Right cardiac atrium (tissue), 5 donors: ENCODE data around the gene USP3. TPM values are rescaled to one million over a fixed set of nuclear protein-coding genes. Genes with fewer than 3 reads are reported as not detected.
A peak's percentile ranks its signal among the peaks of the same experiment; 100 is the strongest.

Experiments
- ATAC-seq, 2 donors: fragments of 200-7000 bp; cut with Tn5 transposase; one replicate each; pipeline versions ENCODE4 v1.8.0 to v1.9.1; 2020; ENCODE audit warnings: moderate library complexity in 2 of 2, mild to moderate bottlenecking in 1 of 2
- DNase-seq, 3 donors: peaks; one replicate each; pipeline ENCODE4 v3.0.0-alpha.2; 2020
- H3K27ac ChIP-seq: one replicate; pipeline ENCODE4 v1.5.1; 2013; ENCODE audit warnings: mild to moderate bottlenecking, low read length, control low read depth, moderate library complexity
- H3K27me3 ChIP-seq: one replicate; pipeline ENCODE4 v1.6.1; 2013; ENCODE audit not compliant: control insufficient read depth, insufficient read depth
- H3K4me1 ChIP-seq: one replicate; pipeline ENCODE4 v1.6.1; 2013; ENCODE audit warnings: low read length; ENCODE audit not compliant: control insufficient read depth, insufficient read depth
- H3K4me3 ChIP-seq: one replicate; pipeline ENCODE4 v1.5.1; 2013; ENCODE audit warnings: low read length, control low read depth
- H3K9me3 ChIP-seq: one replicate; pipeline ENCODE4 v1.6.1; 2013; ENCODE audit warnings: low read length; ENCODE audit not compliant: control insufficient read depth
- WGBS: extraction: QIAGEN DNeasy Blood & Tissue Kit; methylation state at CpG from one replicate; pipeline ENCODE4 v1.1.7; 2013; 5-methylcytosine and 5-hydroxymethylcytosine counted together
- intact Hi-C, 4 donors: fragments of 100-400 bp; cut with DNase I; formaldehyde crosslinking; loops; one replicate each; pipeline versions ENCODE4 v1.11.0 to v1.14.0; 2022 to 2023
- polyA plus RNA-seq: library from polyadenylated mRNA; stranded (reverse); fragments of 200-250 nt; gene quantifications from one replicate; pipeline ENCODE4 v1.2.3, GENCODE V29; 2013
- total RNA-seq, 4 donors: library from RNA; stranded (reverse); fragmentation: NEBNext Ultra II Directional; extraction: Animal tissue kit (Norgen Biotek cat#: 25700); gene quantifications; one replicate each; pipeline ENCODE4 v1.2.1, GENCODE V29; 2021
- donor health status: healthy with polysubstance abuse.
- donor health status: DM: no; HTN: yes; CAD: no.
- donor health status: DM: no; HTN: no; CAD: no.
- donor health status: DM: no; HTN: yes; CAD: no; lungs with severe emphysema.
- donor health status: DM: yes; HTN: yes; CAD: no.

Gene USP3
- total and polyA plus RNA-seq, 5 donors: 7.8 to 26.0 (median 21.0) TPM

- no peaks in the 10 kb centered on the region for H3K27me3 ChIP-seq
- H3K9me3 ChIP-seq: no peaks in the 10 kb centered on the region
- H3K27ac ChIP-seq: no peak overlapping the region
- DNase-seq (no peak), ATAC-seq (no peak)
- no peak overlapping the region for H3K4me3 ChIP-seq
- intact Hi-C loops: loop anchor here in 2 of 4 donors (5.0 to 10.0 kb wide), 2 partner anchors 36 to 88 kb away; partner anchors contain the start of gene FBXL22 (in 1 of the 2)
- WGBS: 81% methylated on average over 8 of the region's 8 CpGs
- H3K4me1 ChIP-seq: peaks cover 6% of the 10 kb centered on the region
Observed at GRCh38 chr15:63506537-63507035, 2.2 kb downstream of the USP3 start.

DNA sequence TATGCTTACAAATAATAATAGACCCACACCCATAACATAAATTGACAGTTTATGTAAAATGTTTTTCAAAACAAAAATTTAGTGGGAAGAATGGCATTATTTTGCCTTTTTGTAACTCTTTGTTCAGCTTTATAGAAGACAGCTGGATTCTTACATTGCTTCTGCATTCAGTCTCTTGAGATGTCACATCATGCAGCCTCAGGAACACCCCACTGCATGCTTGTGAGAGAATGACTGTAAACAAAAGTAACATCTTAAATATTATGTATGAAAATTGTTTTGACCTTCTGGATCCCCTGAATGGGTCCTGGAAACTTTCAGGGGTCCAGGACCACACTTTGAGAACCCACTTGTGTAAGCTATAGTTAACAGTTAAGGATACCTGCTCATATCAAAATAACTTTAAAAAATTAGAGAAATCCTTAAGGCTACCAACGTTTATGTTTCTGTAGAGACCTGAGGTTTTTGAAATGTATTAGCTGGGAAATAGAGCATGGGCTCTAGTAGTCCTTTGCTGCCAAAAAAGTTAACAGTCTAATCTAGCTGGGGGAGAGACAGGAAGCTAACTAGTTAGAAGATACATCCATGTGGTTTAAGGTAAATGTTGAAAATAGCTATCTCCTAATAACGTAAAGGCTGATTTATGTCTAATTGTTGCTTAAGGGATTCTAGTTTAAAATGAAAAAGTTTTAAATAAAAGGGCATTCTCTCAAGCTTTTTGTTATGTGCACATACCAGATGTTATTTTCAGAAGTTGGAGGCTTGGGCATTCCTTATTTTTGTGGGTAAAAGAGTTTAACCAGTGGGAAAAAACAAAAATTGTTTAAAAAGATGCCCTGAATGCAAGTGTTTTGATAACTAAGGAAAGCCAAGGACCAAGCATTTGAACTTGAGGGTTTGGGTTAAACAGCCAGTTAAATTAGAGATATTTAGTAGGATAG lies 3.8 kb downstream of the USP3 start:
- 34% methylated on average over 2 of the region's 2 CpGs for WGBS
- intact Hi-C loops: loop anchor here in 2 of 4 donors (5.0 to 10.0 kb wide), 2 partner anchors 34 to 87 kb away; partner anchors contain the start of gene FBXL22 (in 1 of the 2)
- H3K4me3 ChIP-seq: no peak overlapping the region
- no peak overlapping the region for H3K27ac ChIP-seq
- DNase-seq: no peak
- no peak for ATAC-seq
- H3K27me3 ChIP-seq: no peaks in the 10 kb centered on the region
- no peaks in the 10 kb centered on the region for H3K4me1 ChIP-seq
- H3K9me3 ChIP-seq: no peaks in the 10 kb centered on the region

- Histone ChIP-seq H3K4me1 (no peaks in the 10 kb centered on the region), H3K27me3 (no peaks in the 10 kb centered on the region), H3K27ac (no peak overlapping the region), H3K4me3 (no peak overlapping the region), H3K9me3 (no peaks in the 10 kb centered on the region)
- no peak for ATAC-seq
- no peak for DNase-seq
- intact Hi-C loops: loop anchor here in 2 of 4 donors (5.0 to 10.0 kb wide), 2 partner anchors 33 to 85 kb away; partner anchors contain the start of gene FBXL22 (in 1 of the 2)
- 69% methylated on average over 6 of the region's 6 CpGs for WGBS
Observed at GRCh38 chr15:63509056-63509954, 4.9 kb downstream of the USP3 start.

GRCh38 chr15:63509955-63510940 lies 5.9 kb downstream of the USP3 start:
- Histone ChIP-seq H3K27ac (no peak overlapping the region), H3K9me3 (no peaks in the 10 kb centered on the region), H3K27me3 (no peaks in the 10 kb centered on the region), H3K4me1 (no peaks in the 10 kb centered on the region), H3K4me3 (no peak overlapping the region)
- DNase-seq (no peak), ATAC-seq (no peak)
- 51% methylated on average over 5 of the region's 5 CpGs for WGBS
- intact Hi-C loops: loop anchor here in 2 of 4 donors (5.0 to 10.0 kb wide), 2 partner anchors 32 to 85 kb away; partner anchors contain the start of gene FBXL22 (in 1 of the 2)

DNA sequence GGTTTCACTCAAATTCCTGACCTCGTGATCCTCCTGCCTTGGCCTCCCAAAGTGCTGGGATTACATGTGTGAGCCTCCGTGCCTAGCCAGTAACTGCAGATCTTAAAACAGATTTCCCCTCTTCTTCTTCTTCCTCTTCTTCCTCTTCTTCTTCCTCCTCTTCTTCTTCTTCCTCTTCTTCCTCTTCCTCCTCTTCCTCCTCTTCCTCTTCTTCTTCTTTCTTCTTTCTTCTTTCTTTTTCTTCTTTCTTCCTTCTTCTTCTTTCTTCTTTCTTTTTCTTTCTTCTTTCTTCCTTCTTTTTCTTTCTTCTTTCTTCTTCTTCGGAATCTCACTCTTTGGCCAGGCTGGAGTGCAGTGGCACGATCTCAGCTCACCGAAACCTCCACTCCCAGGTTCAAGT lies 7.8 kb downstream of the USP3 start:
- H3K27ac ChIP-seq: no peak overlapping the region
- no peaks in the 10 kb centered on the region for H3K9me3 ChIP-seq
- no peak for ATAC-seq
- 85% methylated on average over 5 of the region's 5 CpGs for WGBS
- no peaks in the 10 kb centered on the region for H3K27me3 ChIP-seq
- intact Hi-C loops: no loop called here
- no peak overlapping the region for H3K4me3 ChIP-seq
- DNase-seq: no peak
- no peaks in the 10 kb centered on the region for H3K4me1 ChIP-seq

DNA sequence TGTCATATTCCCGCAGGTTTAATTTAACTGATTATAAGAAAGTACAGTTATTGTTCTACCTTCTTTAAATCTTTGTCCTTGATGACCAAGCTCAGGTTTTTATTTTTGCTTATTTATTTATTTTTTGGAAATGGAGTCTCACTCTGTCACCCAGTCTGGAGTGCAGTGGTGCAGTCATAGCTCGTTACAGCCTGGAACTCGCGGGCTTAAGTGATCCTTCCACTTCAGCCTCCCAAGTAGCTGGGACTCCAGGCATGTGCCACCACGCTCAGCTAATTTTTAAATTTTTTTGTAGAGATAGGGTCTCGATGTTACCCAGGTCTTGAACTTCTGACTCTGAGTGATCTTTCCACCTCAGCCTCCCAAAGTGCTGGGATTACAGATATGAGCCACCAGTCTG lies 8.9 kb downstream of the USP3 start:
- 97% methylated on average over 6 of the region's 6 CpGs for WGBS
- Histone ChIP-seq H3K27me3 (no peaks in the 10 kb centered on the region), H3K4me1 (peaks cover 3% of the 10 kb centered on the region), H3K4me3 (no peak overlapping the region), H3K9me3 (no peaks in the 10 kb centered on the region), H3K27ac (no peak overlapping the region)
- DNase-seq: no peak
- intact Hi-C loops: no loop called here
- no peak for ATAC-seq

DNA sequence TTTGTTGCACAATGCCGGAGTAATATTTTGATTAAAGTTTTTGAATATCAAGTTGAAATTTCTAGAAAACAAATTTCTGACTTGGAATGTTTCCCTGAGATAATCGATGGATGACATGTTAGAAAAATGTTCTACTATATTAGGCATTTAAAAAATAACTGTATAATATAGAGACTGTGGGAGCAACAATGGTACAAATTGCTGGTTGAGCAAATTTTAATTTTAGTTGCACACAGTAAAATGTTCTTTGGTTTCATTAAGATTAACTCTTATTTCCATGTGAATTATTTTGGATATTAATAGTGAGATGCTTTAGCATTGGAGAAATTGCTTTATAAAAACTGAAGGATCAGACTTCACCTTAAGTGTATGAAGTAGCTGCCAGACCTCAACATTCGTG lies 9.3 kb downstream of the USP3 start:
- WGBS: 82% methylated on average over 3 of the region's 3 CpGs
- no peak for DNase-seq
- Histone ChIP-seq H3K27me3 (no peaks in the 10 kb centered on the region), H3K4me3 (no peak overlapping the region), H3K27ac (no peak overlapping the region), H3K4me1 (peaks cover 3% of the 10 kb centered on the region), H3K9me3 (no peaks in the 10 kb centered on the region)
- no peak for ATAC-seq
- intact Hi-C loops: no loop called here

- H3K9me3 ChIP-seq: no peaks in the 10 kb centered on the region
- H3K4me3 ChIP-seq: no peak overlapping the region
- intact Hi-C loops: no loop called here
- H3K4me1 ChIP-seq: peaks cover 3% of the 10 kb centered on the region
- H3K27me3 ChIP-seq: no peaks in the 10 kb centered on the region
- no peak overlapping the region for H3K27ac ChIP-seq
- DNase-seq: no peak
- WGBS: 53% methylated on average over 1 of the region's 1 CpG
- no peak for ATAC-seq
Observed at GRCh38 chr15:63514531-63514943, 10.1 kb downstream of the USP3 start.

DNA sequence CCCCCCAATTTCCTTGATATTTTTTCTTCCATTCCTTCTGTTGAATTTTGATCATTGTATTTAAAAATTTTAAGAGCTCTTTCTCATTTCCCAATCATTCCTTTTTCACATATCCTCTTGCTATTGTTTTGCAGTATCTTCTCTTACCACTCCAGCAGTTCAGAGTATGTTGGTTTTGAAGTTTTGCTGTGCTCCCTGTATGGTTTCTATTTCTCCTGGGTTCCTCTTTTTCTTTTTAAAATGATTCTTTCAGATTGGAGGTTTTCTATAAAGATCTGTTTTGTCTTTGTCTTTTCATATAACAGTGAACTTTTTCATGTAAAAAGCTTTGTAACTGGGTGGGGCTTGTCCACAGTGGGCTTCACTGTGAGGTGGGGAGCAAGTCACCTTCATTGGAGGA lies 12.8 kb downstream of the USP3 start:
- Histone ChIP-seq H3K27me3 (no peaks in the 10 kb centered on the region), H3K4me3 (no peak overlapping the region), H3K27ac (no peak overlapping the region), H3K9me3 (no peaks in the 10 kb centered on the region), H3K4me1 (peaks cover 10% of the 10 kb centered on the region)
- DNase-seq: no peak
- intact Hi-C loops: no loop called here
- no peak for ATAC-seq

DNA sequence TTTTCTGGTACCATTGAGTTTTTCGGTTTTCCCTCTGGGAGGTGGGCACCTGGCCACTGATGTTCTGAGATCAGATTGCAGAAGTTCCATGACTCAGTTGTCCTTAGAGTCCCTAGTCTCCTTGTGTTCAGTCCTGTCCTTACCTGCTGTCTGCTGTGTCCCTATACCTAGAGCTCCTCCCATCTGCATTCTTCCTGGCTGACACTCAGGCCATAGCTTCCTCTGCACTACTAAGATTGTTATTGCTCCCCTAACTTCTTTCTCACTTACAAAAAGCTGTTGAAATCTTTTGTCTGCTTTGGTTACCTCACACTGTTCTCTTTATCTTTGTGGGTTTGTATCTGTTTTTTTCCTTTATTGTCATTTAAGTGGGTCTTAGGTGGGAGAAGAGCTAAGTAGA lies 13.2 kb downstream of the USP3 start:
- intact Hi-C loops: no loop called here
- peaks cover 11% of the 10 kb centered on the region for H3K4me1 ChIP-seq
- WGBS: 80% methylated on average over 1 of the region's 1 CpG
- ATAC-seq (peak in 1 of 2 donors; percentile 34), DNase-seq (no peak)
- no peak overlapping the region for H3K27ac ChIP-seq
- H3K27me3 ChIP-seq: no peaks in the 10 kb centered on the region
- H3K9me3 ChIP-seq: no peaks in the 10 kb centered on the region
- H3K4me3 ChIP-seq: no peak overlapping the region
